Small intestine (tissue), 7 donors: ENCODE results near the gene AK3. TPM values are rescaled to one million over a fixed set of nuclear protein-coding genes. Genes with fewer than 3 reads are reported as not detected.
"Not testable (repeated sequence)": the region's sequence is repeated elsewhere in the genome, so short reads cannot be mapped to it uniquely, and the experiment has no call there.

ENCODE experiments used
- DNase-seq, 2 donors: peaks; one replicate each; pipeline versions ENCODE4 v3.0.0 to v3.0.0-alpha.2; 2013
- FAIRE-seq: peaks from 2 replicates; lab custom pipeline; 2012; peaks lifted over from hg19 to GRCh38; lab: Jason Lieb, UNC
- H3K27ac ChIP-seq, 3 donors: one replicate each; pipeline ENCODE4 v1.5.1; 2013; ENCODE audit warnings: low read length in 2 of 3, mild to moderate bottlenecking in 2 of 3, control low read depth in 1 of 3, inconsistent platforms in 1 of 3, low read depth in 1 of 3, moderate library complexity in 1 of 3
- H3K27me3 ChIP-seq, 3 donors: one replicate each; pipeline ENCODE4 v1.6.1; 2013; ENCODE audit warnings: low read length in 3 of 3, inconsistent platforms in 1 of 3; ENCODE audit not compliant: control insufficient read depth in 3 of 3, insufficient read depth in 3 of 3
- H3K36me3 ChIP-seq, 3 donors: one replicate each; pipeline ENCODE4 v1.6.1; 2013; ENCODE audit warnings: low read length in 3 of 3, inconsistent platforms in 1 of 3, low read depth in 1 of 3, mild to moderate bottlenecking in 1 of 3, moderate library complexity in 1 of 3; ENCODE audit not compliant: control insufficient read depth in 3 of 3, insufficient read depth in 2 of 3
- H3K4me1 ChIP-seq, 3 donors: one replicate each; pipeline ENCODE4 v1.6.1; 2013; ENCODE audit warnings: low read length in 2 of 3, inconsistent platforms in 1 of 3, low read depth in 1 of 3, mild to moderate bottlenecking in 1 of 3, moderate library complexity in 1 of 3; ENCODE audit not compliant: control insufficient read depth in 3 of 3, insufficient read depth in 2 of 3
- H3K4me3 ChIP-seq, 3 donors: one replicate each; pipeline ENCODE4 v1.5.1; 2013; ENCODE audit warnings: low read length in 3 of 3, control low read depth in 1 of 3, inconsistent platforms in 1 of 3, low read depth in 1 of 3, mild to moderate bottlenecking in 1 of 3, moderate library complexity in 1 of 3
- H3K9me3 ChIP-seq, 2 donors: one replicate each; pipeline ENCODE4 v1.6.1; 2013; ENCODE audit warnings: low read depth in 1 of 2, low read length in 1 of 2; ENCODE audit not compliant: control insufficient read depth in 2 of 2, insufficient read depth in 1 of 2
- WGBS, 3 donors: extraction: QIAGEN DNeasy Blood & Tissue Kit; methylation state at CpG; one replicate each; pipeline ENCODE4 v1.1.7; 2013; 5-methylcytosine and 5-hydroxymethylcytosine counted together
- polyA plus RNA-seq, 4 donors: library from polyadenylated mRNA; stranded (reverse) in 3 of 4; unstranded in 1 of 4; fragments of 200-250 nt in 3 of 4; fragments of 120-200 nt in 1 of 4; gene quantifications; one replicate each; pipeline versions ENCODE4 v1.2.1 to v1.2.3, GENCODE V29; 2013
- donor health status: healthy with polysubstance abuse.
- donor health status: control.
- donor health status: control.
- donor health status: Bipolar disorder and iron deficiency.
- donor health status: healthy.

Gene AK3
- polyA plus RNA-seq, 4 donors: 45.4 to 79.7 (median 57.4) TPM

GRCh38 chr9:4762108-4762885 lies 21.3 kb upstream of the AK3 start:
- no peaks in the 10 kb centered on the region for H3K36me3 ChIP-seq
- no peak for FAIRE-seq
- peak overlapping the region in 1 of 3 donors; percentile 2 for H3K27ac ChIP-seq

GRCh38 chr9:4760122-4760521 lies 19.1 kb upstream of the AK3 start:
- Histone ChIP-seq H3K27me3 (no peaks in the 10 kb centered on the region), H3K9me3 (no peaks in the 10 kb centered on the region), H3K27ac (no peak overlapping the region), H3K4me1 (peaks cover 0 to 5% (median 0%) of the 10 kb centered on the region in 3 donors), H3K4me3 (no peak overlapping the region), H3K36me3 (no peaks in the 10 kb centered on the region)
- WGBS, 3 donors: 79 to 93% (median 81%) methylated on average over 3 of the region's 3 CpGs
- DNase-seq: no peak
- FAIRE-seq: no peak

More at GRCh38 chr9:4762108-4762885, 21.3 kb upstream of the AK3 start:
- DNase-seq: peak; percentile 85 to 89
- Histone ChIP-seq H3K4me3 (peak overlapping the region in 1 of 3 donors; percentile 11), H3K9me3 (no peaks in the 10 kb centered on the region), H3K4me1 (peaks cover 0 to 5% (median 0%) of the 10 kb centered on the region in 3 donors), H3K27me3 (no peaks in the 10 kb centered on the region)
- WGBS, 3 donors: 13 to 23% (median 13%) methylated on average over 22 of the region's 22 CpGs

GRCh38 chr9:4756420-4756819 lies 15.4 kb upstream of the AK3 start:
- H3K27ac ChIP-seq: no peak overlapping the region
- no peak for FAIRE-seq

GRCh38 chr9:4755026-4755609 lies 14.1 kb upstream of the AK3 start:
- peaks cover 0 to 2% of the 10 kb centered on the region in 2 donors for H3K9me3 ChIP-seq
- H3K4me1 ChIP-seq: no peaks in the 10 kb centered on the region
- H3K36me3 ChIP-seq: no peaks in the 10 kb centered on the region
- no peak overlapping the region for H3K4me3 ChIP-seq
- FAIRE-seq (no peak), DNase-seq (no peak)
- peaks cover 0 to 3% (median 0%) of the 10 kb centered on the region in 3 donors for H3K27me3 ChIP-seq
- H3K27ac ChIP-seq: no peak overlapping the region
- 64 to 74% (median 66%) methylated on average over 5 of the region's 5 CpGs for WGBS, 3 donors

More at GRCh38 chr9:4756420-4756819, 15.4 kb upstream of the AK3 start:
- no peak for DNase-seq
- Histone ChIP-seq H3K4me1 (no peaks in the 10 kb centered on the region), H3K36me3 (no peaks in the 10 kb centered on the region), H3K27me3 (peaks cover 0 to 3% (median 0%) of the 10 kb centered on the region in 3 donors), H3K9me3 (no peaks in the 10 kb centered on the region), H3K4me3 (no peak overlapping the region)
- WGBS, 3 donors: 58 to 62% (median 60%) methylated on average over 4 of the region's 4 CpGs

GRCh38 chr9:4754530-4754929 lies 13.5 kb upstream of the AK3 start:
- H3K27me3 ChIP-seq, H3K36me3 ChIP-seq, FAIRE-seq, H3K9me3 ChIP-seq, H3K4me3 ChIP-seq, H3K27ac ChIP-seq, DNase-seq, H3K4me1 ChIP-seq: not testable (repeated sequence)

GRCh38 chr9:4750023-4750673 lies 9.1 kb upstream of the AK3 start:
- 44 to 46% (median 44%) methylated on average over 8 of the region's 8 CpGs for WGBS, 3 donors
- H3K4me3 ChIP-seq: no peak overlapping the region
- peaks cover 0 to 3% (median 0%) of the 10 kb centered on the region in 3 donors for H3K27me3 ChIP-seq
- peaks cover 0 to 2% of the 10 kb centered on the region in 2 donors for H3K9me3 ChIP-seq
- no peak overlapping the region for H3K27ac ChIP-seq
- H3K4me1 ChIP-seq: no peaks in the 10 kb centered on the region
- DNase-seq (peak; percentile 46 to 57), FAIRE-seq (peak; percentile 76)
- H3K36me3 ChIP-seq: no peaks in the 10 kb centered on the region

- Histone ChIP-seq H3K27me3 (peaks cover 0 to 3% (median 0%) of the 10 kb centered on the region in 3 donors), H3K9me3 (peaks cover 0 to 2% of the 10 kb centered on the region in 2 donors), H3K36me3 (no peaks in the 10 kb centered on the region), H3K27ac (no peak overlapping the region), H3K4me1 (no peaks in the 10 kb centered on the region), H3K4me3 (no peak overlapping the region)
- WGBS, 3 donors: 92 to 94% (median 94%) methylated on average over 5 of the region's 5 CpGs
- no peak for DNase-seq
- FAIRE-seq: no peak
Observed at GRCh38 chr9:4748612-4749011, 7.6 kb upstream of the AK3 start.

- FAIRE-seq (no peak), DNase-seq (no peak)
- Histone ChIP-seq H3K9me3 (peaks cover 0 to 2% of the 10 kb centered on the region in 2 donors), H3K4me1 (no peaks in the 10 kb centered on the region), H3K36me3 (no peaks in the 10 kb centered on the region), H3K27me3 (no peaks in the 10 kb centered on the region), H3K4me3 (no peak overlapping the region), H3K27ac (no peak overlapping the region)
- WGBS, 3 donors: 80 to 85% (median 84%) methylated on average over 2 of the region's 2 CpGs
Observed at GRCh38 chr9:4746278-4747030, 5.5 kb upstream of the AK3 start.
